ENCODE data around the gene NSUN7. TPM values are rescaled to one million over a fixed set of nuclear protein-coding genes. Genes with fewer than 3 reads are reported as not detected.

Gene NSUN7
- total RNA-seq, 1 donor from 2014 or later = not detected

DNA sequence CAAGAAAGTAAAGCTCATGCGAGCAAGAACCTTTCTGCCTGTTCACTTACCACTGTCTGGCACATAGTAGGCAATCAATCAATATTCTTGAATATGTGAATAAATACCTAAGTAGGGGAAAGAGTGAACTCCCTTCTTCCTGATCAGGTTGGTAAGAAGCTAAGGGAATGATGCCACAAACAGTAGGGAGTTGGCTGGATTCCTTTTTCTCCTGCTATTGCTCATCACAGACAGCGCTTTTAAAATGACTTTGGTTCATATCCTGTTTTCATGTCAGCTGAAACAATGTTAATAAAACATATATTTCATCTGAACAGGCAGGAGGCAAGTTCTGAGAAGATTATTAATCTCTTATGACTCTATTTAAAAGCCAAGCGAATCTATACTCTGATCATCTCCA lies 99.2 kb downstream of the NSUN7 start:
- DNase-seq = peak; percentile 51

DNA sequence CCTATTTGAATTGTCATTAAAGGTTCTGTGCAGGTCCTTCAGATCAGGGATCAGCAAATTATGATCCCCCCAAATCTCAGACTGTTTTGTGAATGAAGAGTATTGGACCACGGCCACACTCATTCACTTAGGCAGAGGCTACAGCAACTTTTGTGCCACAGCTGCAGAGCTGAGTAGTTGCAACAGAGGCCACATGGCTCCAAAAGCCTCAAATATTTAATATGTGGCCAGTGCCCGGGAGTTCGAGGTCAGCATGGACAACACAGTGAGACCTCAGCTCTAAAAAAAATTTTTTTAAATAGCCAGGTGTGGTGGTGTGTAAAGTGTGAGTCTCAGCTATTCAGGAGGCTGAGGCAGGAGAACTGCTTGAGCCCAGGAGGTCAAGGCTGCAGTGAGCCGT lies 100.7 kb downstream of the NSUN7 start:
- DNase-seq = no peak

DNA sequence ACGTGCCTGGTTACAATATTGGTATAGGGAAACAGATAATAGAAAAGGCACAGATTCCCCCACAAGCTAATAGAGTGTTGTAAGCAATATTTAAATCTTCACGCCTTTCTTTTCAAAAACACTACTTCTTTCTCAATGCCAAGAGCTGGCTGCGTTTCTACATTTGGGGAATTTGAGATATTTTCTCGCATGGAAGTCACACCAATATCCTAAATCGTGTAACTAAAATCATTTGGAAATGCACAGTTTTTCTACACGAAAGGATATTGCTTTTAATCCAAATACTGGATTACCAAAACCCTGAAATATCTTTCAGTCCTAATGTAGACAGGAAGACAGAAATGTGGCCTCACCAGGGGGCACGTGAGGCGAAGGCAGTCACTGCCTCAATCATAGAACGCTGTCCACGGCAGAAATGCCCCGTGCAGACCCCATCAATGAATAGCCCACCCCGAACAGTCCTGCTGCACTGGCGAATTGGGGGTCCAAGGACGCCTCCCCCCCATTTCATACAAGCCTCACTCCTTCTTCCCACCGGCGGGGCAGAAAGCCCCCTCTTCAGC lies 106.6 kb downstream of the NSUN7 start:
- no peak for DNase-seq

DNA sequence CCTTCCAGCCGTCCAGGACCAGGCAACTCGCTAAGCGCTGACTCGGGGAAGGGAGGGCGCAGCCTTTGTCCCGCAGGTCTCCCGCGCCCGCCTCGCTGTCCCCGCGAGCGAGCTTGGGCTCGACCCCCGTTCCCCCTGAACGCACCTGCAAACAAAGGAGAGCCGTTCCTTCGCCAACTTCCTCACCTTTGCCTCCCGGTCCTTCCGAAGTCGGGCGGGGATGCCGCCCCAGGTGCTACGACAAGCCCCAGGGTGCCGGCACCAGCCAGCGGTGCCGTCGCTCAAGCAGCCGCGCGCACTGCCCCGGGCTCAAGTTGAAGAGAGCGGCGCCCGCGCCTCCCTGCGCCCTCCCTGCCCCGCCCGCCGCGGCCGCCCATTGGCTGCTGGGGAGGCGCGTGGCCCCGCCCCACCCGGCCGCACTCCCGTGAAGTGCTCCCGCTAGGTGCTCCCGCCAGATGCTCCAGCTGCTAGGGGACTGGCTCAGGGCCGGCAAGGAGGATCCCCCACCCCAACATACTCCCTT lies 107.1 kb downstream of the NSUN7 start:
- DNase-seq = peak; percentile 46

DNA sequence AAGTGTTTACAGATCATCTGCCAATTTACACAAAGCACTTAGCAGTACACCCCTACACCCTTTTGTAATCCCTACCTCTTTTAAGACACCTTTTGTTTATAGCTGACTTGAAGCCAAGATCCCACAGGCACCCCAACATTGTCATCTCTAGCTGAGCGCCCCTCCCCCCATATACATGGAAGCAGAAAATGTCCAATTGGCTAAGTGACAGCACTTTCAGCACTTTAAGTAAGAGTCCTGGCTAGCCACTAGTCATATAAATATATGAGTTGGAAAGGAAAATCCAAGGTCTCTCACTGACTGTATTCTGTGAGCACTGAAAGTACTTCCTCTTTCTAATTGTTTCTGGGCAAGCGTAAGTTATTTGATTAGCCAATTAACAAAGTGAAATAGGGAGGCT lies 108.2 kb downstream of the NSUN7 start:
- no peak for DNase-seq

DNA sequence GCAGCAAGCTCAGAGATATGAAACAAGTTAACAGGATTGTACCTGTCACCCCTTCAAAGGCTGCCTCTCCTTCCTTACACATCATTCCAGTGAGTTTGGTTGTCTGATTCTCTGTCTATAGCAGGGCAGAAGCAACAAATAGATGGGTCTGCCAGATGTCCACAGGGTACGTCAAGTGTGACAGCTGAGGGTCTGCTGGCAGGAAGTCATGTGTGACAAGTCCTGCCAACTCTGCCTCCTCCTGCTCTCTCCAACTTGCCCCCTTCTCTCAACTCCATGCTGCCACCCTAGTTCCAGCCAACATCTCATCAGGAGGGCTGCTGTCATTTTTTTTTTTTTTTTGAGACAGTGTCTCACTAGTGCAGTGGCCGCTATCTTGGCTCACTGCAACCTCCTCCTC lies 109.2 kb downstream of the NSUN7 start:
- no peak for DNase-seq

Other genes with a start within 250 kb of the NSUN7 start
- gene RBM47, start 120.1 kb upstream of the NSUN7 start, total RNA-seq = 1.0 and 4.6 TPM in 2 replicates